NOMO-1 (cell line): ENCODE measurements around the gene OTOL1.
"Not testable (repeated sequence)": the region's sequence is repeated elsewhere in the genome, so short reads cannot be mapped to it uniquely, and the experiment has no call there.

ENCODE experiments used
- DNase-seq, 2 experiments: peaks; one replicate each; lab custom pipeline; 2025; ENCODE audit not compliant: unreplicated experiment in 2 of 2; lab: John Stamatoyannopoulos, UW

Gene OTOL1

DNA sequence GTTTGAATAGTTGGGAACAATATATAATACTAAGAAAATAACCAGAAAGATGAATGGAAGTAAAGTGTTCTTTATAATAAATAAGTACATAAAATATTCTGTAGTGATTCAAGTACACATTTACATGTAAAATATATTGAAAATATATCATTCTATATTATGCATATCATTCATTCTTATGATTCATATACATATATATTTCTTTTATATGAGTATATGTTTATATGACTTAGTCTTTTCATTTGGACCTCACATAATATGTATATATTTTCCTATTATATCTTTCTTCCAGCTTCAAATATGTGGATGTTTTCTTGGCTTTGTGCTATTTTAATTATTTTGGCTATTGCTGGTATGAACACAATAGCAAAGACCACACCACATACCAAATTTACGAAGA is at the start of gene OTOL1:
OTOL1 (plus strand) TSS at position 301 of the 400 bp plus-strand sequence; CDS start at position 301, 0 bp downstream.
- no peak for DNase-seq

DNA sequence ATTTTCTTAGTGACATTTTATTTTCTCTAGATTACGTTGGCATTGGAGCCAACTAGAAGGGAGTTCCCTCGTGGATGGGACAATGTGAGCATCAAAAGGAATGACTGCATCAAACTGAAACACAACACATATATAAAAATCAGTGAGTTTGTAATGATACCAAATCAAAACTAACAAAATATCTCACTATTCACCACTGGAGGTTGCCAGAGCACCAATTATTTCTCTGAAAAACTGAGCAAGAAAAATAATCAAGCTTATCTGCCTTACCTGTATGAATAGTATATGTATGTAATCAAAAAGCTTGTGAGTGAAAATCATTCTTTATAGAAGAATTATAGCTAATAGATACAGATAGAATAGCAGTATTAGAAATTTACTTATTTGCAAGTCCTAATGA is 46.8 kb upstream of the OTOL1 start:
- DNase-seq = no peak

DNA sequence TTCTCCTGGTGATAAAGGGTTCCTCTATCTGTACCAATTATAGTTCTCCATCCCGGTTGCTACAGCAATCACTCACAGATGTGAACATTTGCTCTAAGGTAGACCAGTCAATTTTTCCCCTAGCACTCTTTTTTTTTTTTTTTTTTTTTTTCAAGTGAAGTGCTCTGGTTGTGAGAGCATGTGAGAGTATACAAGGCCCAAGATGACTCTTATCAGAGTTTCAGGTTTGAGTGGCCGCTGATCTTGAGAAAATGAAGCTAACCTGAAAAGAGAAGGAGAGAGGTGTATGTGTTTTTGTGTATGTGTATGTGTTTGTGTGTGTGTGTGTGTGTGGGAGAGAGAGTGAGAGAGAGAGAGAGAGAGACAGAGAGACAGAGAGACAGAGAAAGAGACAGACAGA is 44.4 kb upstream of the OTOL1 start:
- DNase-seq = no peak

DNA sequence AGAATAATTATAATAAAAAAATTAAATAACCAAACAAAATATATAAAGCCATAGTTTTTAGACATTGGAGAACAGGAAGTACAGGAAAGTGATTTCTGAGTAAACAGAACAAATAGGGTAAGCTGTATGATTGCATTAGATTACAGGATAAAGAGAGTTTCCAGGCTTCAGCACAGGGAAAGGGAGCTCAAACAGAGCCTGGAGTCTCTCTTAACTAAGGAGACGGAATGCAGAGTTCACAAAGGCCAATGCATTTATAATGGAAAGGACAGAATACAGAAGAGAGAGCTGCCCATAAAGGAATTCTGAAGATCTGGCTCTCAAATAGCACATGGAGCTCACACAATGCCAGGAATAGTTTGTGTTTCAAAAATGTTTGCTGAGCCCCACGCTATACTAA is 42.0 kb upstream of the OTOL1 start:
- no peak for DNase-seq

DNA sequence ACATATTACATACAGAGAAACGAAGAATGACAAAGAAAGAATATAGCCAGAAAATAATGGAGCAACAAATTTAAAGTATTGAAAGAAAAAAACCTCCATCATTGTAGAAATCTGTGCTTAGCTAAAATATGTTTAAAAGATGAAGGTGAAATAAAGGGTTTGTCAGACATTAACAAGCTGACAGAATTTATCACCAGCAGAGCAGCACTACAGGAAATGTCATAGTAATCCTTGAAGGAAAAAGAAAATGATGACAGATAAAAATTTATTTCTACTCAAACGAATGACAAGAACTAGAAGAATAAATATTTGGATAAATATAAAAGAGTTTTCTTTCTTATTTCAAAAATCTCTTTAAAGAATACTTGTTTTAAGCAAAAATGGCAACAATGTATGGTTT is 40.6 kb upstream of the OTOL1 start:
- no peak for DNase-seq

DNA sequence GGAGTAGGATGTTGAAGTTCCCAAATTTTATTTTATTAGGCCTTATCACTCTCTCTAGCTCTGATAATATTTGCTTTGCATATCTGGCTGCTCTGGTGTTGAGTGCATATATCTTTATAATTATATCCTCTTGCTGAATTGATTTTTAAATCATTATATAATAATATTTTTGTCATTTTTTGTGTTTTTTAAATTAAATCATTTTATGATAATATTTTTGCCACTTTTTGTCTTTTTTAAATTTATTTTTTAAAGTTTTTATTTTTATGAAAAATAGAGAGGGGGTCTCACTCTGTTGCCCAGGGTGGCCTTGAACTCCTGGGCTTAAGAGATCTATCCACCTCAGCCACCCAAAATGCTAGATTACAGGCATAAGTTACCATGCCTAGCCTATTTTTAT is 34.5 kb upstream of the OTOL1 start:
- DNase-seq = no peak

DNA sequence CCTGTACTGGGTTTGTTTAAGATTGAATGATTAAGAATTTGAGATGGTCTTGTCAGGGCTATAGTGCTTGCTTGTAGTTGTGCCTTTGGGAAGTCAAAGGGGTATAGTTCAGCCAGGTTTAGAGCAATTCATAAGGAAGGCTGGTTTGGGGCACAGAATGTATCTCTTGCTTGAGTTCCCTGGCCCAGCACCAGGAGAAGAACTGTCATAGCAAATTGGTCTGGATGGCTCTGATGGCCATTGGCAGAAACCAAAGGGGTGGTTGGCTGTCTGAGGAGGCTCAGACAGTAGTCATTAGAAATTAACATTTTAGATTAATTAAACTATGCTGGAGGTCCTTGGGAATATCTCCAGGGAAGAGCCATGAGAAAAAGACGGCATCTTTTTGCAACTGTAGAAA is 25.4 kb upstream of the OTOL1 start:
- DNase-seq = no peak

DNA sequence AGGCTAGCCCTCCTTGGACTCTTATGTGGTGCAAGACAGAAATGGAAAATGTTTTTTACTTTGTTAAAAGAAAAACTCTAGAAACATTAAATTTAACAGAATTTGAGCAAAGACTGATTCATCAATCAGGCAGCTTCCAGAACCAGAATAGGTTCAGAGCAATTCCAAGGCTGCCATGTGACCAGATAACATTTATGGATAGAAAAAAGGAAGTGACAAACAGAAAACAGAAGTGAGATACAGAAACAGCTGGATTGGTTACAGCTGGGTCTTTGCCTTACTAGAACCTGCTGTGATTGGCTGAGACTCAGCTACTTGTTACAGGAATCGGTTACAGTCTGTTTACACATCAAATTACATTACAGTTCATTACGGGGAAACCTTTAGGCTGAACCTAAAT is 22.5 kb upstream of the OTOL1 start:
- DNase-seq = peak in 1 of 2 experiments; percentile 64

DNA sequence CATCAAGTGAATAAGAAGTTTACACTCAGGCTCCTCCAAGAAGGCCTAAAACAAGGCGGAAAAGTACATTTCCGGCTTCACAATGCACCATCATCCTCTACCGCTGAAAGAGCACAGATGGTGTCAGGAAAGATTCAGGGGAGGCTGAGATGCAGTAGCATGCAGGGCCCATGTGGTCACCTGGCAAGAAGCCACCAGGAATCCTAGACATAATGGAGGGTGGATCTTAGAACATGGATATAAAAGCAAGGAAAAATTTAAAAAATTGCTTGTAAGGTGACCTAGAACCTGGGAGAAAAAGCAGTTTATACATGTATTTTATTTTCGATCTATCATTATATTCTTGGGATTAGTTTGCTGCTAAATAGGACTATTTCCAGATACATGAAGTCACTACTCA is 21.9 kb upstream of the OTOL1 start:
- DNase-seq = no peak

DNA sequence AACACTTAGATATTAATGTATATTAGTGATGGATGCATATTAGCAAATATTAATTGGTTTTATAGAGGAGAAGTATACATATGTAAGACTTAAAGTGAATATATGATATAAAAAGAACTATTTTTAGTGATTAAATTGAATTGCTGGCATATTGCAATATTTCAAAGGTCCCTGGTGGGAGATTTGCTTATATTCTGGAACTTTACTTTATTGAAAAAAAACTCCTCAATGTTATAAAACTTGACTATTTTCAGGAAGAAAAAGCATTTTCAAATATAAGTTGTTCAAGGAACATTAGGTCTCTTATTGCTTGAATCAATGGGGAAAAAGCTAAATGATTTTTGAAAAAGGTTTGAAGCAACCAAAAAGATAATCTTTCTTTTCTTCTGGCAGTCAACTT is 21.4 kb upstream of the OTOL1 start:
- no peak for DNase-seq

DNA sequence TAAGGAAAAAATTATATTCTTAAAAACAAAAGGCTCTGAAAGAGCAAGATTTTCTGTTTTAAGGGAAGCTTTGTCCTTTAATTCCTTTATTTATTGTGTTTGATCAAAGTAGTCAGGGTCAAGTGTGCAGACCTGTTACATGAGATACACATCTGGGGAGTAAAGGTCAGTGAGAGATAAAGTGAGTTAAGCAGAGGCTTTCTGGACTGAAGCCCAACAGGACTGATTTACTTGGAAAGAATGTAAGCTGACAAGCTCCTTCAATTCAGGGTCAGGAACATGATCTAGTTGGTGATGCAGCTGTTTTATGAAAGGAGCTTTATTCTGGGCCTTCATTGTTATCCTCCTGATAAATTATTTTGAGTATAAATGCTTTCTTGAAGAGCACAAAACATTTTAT is 20.7 kb upstream of the OTOL1 start:
- no peak for DNase-seq

DNA sequence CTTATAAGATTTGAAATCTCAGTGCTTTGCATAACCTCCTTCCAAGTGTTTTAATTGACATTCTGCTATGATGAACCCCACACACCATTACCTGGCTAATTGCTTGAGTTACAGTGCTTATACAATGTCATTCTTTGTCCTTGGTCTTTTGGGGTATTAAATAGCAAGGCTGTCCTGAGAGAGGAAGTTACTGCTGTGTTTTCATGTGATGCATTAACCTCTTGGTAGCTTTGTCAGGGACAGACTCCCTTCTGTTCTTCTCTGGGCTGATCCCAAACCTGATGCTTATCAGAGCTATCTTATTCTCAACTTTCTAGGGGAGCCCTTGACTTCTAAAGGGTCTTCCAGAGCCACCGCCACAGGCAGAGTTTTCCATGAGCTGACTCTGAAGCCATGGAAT is 12.4 kb upstream of the OTOL1 start:
- no peak for DNase-seq

DNA sequence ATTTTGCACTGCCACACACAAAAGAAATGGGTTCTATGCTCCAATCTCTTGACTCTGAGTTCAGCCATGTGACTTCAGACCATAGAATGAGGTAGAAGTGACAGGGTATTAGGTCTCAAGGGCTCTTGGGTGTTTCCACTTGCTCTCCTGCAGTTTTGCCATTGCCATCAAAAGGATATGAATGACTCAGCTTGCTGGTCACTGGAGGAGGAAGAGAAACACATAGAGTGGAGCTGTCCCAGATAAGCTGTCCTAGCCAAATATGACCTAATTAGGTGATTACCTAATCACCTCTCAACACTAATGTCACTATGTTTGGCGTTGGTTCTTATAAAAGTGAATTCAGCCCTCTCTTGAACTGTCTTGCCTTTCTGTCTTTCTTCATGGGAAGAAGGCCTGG is 8.3 kb upstream of the OTOL1 start:
- peak; percentile 61 to 75 for DNase-seq

DNA sequence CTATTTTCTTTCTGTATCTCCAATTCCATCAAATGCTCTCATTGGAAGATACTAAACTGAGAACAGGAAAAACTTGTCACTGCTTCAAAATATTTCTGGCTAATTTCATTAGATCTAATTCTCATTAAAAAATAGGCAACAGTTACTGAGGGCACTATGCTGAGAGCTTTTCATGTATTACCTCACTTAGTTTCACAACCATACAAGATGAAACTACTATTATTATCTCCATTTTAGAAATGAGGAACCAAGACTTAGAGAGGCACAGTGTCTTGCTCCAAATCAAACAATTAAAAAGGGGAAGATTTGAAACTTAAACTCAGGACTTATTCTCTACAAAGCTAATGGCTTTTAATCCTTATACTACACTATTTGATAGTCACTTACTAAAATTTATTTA is 7.2 kb upstream of the OTOL1 start:
- peak; percentile 66 to 97 for DNase-seq

DNA sequence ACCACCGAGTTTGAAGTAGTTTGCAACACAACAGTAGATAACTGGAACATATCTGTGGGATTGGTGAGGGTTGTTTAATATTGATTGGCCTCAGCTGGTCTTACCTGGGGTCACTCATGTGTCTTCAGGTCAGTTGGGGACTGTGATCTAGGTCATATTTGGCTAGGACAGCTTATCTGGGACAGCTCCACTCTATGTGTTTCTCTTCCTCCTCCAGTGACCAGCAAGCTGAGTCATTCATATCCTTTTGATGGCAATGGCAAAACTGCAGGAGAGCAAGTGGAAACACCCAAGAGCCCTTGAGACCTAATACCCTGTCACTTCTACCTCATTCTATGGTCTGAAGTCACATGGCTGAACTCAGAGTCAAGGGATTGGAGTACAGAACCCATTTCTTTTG is 5.8 kb upstream of the OTOL1 start:
- not testable (repeated sequence) for DNase-seq

DNA sequence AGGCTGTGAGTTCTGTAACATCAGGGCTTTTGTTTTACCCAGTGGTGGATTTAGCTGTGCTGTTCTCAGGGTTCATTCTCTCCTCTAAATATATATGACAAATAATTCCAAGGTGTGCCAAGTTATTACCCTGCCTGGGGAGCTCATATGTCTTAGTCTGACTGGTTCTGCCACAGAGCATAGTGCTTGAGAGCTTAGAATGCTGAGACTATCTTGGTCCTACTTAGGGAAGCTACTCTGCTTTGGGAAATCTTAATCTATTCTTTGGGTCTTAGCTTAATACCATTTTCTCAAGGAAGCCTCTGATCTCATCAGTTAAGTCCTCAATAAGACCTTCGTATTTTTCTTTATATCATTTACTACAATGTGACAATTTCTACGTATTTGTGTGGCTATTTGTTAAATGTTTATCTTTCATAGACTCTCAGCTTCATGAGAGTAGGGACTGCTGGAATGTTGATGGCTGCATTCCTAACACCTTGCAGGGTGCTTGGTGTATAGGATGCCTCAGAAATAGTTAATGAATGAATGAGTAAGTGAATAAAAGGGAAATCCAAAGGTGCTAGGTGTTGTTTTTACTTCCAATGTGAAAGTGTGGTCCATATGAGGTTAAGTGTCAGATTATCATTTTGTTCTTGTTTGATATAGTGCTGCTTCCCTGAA is 1.8 kb downstream of the OTOL1 start:
- DNase-seq = no peak

DNA sequence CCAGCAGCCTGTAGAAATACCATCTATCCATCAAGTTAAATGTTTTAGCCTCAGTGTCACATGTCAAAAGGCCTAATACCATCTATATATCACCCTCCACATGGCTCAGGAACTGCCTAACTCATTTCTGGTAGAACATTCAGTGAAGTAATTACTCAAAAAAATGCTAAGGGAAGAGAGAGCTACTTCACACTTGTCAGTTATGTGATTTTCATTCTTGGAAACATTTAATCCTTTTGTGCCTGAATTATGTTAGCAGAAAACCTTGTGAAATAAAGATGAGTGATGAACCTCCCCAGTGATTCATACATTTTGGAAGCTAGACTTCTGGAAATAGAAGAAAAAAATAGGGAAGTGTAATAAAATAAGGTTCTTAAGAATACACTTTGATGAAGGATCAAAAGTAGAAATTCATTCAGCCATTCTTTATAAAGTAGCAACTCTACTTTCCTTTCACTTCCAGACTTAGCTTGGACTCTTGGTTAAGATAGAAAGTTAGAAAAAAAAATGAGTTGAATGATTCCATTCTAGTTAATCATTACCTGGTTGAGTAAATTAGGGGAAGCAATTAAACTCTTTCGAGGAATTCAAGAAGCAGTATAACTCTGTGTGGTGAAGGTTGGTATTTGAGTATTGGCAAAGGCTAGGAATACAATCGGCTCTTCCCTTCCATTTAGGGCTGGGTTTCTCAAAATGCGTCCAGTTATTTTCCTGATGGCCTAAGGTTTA is 3.6 kb downstream of the OTOL1 start:
- peak in 1 of 2 experiments; percentile 65 for DNase-seq

DNA sequence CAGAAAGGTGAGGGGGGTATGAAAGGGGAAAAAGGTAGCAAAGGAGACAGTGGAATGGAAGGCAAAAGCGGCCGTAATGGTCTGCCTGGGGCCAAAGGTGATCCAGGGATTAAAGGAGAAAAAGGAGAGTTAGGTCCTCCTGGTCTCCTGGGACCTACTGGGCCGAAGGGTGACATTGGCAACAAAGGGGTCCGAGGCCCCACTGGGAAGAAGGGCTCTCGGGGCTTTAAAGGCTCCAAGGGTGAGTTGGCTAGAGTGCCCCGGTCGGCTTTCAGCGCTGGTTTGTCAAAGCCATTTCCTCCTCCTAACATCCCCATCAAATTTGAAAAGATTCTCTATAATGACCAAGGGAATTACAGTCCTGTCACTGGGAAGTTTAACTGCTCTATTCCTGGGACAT is 6.7 kb downstream of the OTOL1 start:
- DNase-seq = no peak

DNA sequence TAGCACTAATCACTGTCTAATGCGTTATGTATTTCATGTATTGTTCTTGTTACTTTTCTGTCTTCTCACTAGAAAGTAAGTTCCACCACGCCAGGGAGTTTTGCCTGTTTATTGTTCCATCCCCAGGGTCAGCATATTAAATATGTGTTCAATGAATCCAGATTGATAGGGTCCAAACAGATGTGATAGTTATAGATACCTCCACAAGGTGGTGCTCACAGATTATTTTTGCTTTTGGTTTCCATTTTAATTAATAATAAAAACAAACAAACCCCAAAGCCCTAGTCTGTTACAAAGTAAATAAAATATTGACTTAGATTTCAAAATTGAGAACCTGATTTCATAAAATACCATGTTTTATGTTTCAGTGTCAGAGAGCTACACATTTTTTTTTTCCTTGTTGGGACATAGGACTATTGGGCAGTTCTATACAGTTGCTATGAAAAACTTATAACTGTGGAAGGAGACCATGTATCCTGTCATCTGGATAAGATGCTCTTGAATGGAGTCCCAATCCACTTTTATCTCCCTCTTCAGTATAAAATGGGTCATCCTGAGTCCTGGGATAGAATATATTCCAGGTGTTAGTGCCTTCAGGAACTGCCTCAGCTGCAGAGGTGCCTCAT is 12.4 kb downstream of the OTOL1 start:
- peak in 1 of 2 experiments; percentile 14 for DNase-seq

DNA sequence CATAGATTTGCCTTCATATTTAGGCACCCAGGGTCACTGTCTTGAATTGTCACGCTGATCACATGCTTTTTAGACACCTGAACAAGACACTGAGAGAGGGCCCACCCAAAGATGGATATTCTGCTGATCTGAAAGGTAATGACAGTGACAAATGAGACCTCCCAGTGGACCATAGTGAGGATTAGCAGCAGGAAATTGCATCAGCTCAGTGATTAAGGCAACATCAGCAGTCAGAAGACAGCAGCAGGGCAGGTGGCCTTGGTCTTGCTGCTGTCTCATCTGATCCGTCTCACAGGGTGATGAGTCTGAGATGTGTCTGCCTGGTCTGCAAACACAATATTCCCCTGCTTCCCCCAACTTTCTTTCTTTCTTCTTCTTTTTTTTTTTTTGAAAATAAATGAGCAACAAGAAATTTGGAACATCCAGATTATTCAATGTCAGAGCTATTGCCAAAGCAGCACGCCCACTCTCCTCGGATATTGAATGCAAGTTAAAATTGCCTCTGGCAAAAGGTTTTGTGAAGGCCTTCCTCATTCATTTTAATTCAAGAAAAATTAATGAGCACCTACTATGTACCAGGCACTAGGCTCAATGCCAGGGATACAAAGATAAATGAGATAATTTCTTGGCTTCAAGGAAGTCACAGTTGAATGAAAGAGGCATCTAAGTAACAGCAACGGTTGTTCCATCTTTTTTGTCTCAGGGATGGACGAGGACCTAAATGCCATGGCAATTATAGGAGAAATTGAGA is 14.1 kb downstream of the OTOL1 start:
- no peak for DNase-seq

DNA sequence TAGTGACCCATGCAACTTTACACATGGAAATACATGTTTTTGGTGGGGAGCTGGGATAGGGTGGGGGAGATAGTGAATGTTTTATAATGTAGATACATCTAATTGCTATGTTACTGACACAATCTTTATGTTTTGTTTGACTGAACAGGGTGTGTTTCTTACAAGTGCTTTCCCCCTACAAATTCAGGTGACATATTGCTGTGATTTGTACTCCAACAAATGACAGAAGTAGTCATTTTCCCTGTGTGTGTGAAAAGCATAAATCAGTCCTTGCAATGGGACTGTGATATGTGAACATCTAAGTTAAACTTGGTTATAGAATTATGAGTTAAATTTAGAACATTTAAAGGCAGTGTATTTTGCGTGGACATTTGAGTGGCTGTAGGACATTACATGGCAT is 27.3 kb downstream of the OTOL1 start:
- no peak for DNase-seq
